MM.1S (cell line): Measurements from ENCODE around the gene NGEF.

Experiments used
- DNase-seq: peaks from one replicate; pipeline ENCODE4 v3.0.0-alpha.2; 2015
- H2AFZ ChIP-seq: fragments of 300-600 bp; sonication (generic); 2 replicates; pipeline ENCODE4 v1.6.0; 2016; ENCODE audit warnings: antibody characterized with exemption, low read length
- H3F3A ChIP-seq: fragments of 300-600 bp; sonication (generic); 2 replicates; pipeline ENCODE4 v1.6.1; 2016; ENCODE audit warnings: mild to moderate bottlenecking, antibody characterized with exemption, low read length, moderate library complexity, mixed read lengths; ENCODE audit not compliant: insufficient read depth
- H3K27ac ChIP-seq: fragments of 300-600 bp; sonication (generic); 2 replicates; pipeline ENCODE4 v1.5.1; 2016; ENCODE audit warnings: mild to moderate bottlenecking, low read length
- H3K27me3 ChIP-seq: fragments of 300-600 bp; sonication (generic); replicated peaks from 2 replicates; pipeline ENCODE4 v1.6.0; 2016; ENCODE audit warnings: low read length; ENCODE audit not compliant: insufficient read depth
- H3K36me3 ChIP-seq: fragments of 300-600 bp; sonication (generic); replicated peaks from 2 replicates; pipeline ENCODE4 v1.6.1; 2016; ENCODE audit warnings: mild to moderate bottlenecking, low read length, mixed read lengths; ENCODE audit not compliant: insufficient read depth
- H3K4me1 ChIP-seq: fragments of 300-600 bp; sonication (generic); 2 replicates; pipeline ENCODE4 v1.6.1; 2016; ENCODE audit warnings: low read length, mixed read lengths
- H3K4me2 ChIP-seq: fragments of 300-600 bp; sonication (generic); 2 replicates; pipeline ENCODE4 v1.6.0; 2016; ENCODE audit warnings: low read depth, low read length
- H3K4me3 ChIP-seq: fragments of 300-600 bp; sonication (generic); 2 replicates; pipeline ENCODE4 v1.5.1; 2016; ENCODE audit warnings: low read length, mixed read lengths
- H3K79me2 ChIP-seq: fragments of 300-600 bp; sonication (generic); 2 replicates; pipeline ENCODE4 v1.6.1; 2016; ENCODE audit warnings: mixed run types, low read length, mixed read lengths
- H3K9ac ChIP-seq: fragments of 300-600 bp; sonication (generic); 2 replicates; pipeline ENCODE4 v1.6.1; 2016; ENCODE audit warnings: low read length, mixed read lengths
- H3K9me2 ChIP-seq: fragments of 300-600 bp; sonication (generic); replicated peaks from 2 replicates; pipeline ENCODE4 v1.6.1; 2016; ENCODE audit warnings: mild to moderate bottlenecking, low read length, mixed read lengths; ENCODE audit not compliant: insufficient read depth
- H3K9me3 ChIP-seq: fragments of 300-600 bp; sonication (generic); replicated peaks from 2 replicates; pipeline ENCODE4 v1.6.1; 2016; ENCODE audit warnings: mild to moderate bottlenecking, low read length, mixed read lengths; ENCODE audit not compliant: insufficient read depth
- H4K20me1 ChIP-seq: fragments of 300-600 bp; sonication (generic); 2 replicates; pipeline ENCODE4 v1.6.1; 2016; ENCODE audit warnings: mild to moderate bottlenecking, low read length, moderate library complexity, mixed read lengths; ENCODE audit not compliant: insufficient read depth
- EZH2 ChIP-seq: fragments of 300-600 bp; sonication (generic); optimal IDR thresholded peaks from 2 replicates; pipeline ENCODE3; 2017; ENCODE audit warnings: low read depth, mild to moderate bottlenecking, antibody characterized with exemption, low read length, mixed read lengths
- EZH2phosphoT487 ChIP-seq: fragments of 300-600 bp; sonication (generic); IDR thresholded peaks from 2 replicates; pipeline ENCODE4 v1.6.1; 2018; ENCODE audit warnings: antibody characterized with exemption, low read length
- TF ChIP-seq, protein P1 (sequence below): fragments of 300-600 bp; sonication (generic); IDR thresholded peaks from 2 replicates; pipeline ENCODE4 v1.5.1; 2016; ENCODE audit warnings: antibody characterized with exemption, low read length, mixed read lengths

Gene NGEF

DNA sequence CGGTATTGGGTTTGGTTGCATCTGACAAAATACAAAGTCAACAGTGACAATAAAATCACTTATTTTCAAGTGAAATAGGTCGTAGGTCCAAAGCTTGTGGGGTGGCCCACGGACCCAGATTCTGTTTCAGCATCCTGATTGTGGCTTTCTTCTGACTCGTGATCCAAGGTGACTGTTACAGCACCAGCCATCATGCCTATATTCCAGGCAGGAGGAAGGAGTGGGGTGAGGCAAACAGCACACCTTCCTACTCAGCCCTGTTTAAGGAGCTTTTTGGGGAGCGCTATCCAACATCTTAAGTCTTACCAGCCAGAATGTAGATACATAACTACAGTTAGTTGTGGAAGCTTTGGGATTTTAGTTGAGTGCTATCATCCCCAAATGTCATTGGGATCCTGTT is 151.7 kb downstream of the NGEF start:
- H3K79me2 ChIP-seq: no peaks in the 10 kb centered on the region
- no peak for DNase-seq
- H3K27me3 ChIP-seq: no peaks in the 10 kb centered on the region

DNA sequence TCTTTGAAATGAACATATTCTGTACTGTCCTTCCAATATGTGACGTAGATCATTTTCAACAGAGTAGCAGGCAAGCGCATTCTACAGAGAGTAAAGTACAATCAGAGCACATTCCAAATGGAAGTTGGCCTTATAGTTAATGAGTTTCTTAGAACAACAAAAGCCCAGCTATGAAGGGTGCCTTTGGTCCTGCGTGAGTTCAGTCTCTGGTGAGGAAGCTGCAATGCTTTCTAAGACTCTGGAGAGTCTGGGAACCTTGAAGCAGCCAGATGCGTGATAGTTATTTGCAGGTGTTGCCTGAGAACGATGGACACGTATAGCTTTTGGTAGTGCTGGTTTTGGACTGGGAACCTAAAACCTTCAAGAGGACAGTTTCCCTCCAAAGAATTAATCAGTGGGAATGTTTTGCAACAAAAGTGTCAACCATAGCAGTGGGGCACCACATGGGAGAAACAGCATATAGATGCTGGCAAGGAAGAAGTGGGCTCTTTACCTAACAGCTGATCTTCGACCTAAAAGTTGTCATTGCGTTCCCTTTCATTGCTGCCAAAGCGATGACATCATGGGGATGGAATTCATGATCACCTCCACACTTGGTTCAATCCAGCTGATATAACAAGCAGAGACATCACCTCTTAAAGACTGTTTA is 152.3 kb downstream of the NGEF start:
- Histone ChIP-seq H3K9me2 (no peaks in the 10 kb centered on the region), H3K27ac (no peak overlapping the region), H4K20me1 (no peaks in the 10 kb centered on the region), H2AFZ (no peak overlapping the region), H3K4me3 (no peak overlapping the region), H3F3A (no peaks in the 10 kb centered on the region), H3K27me3 (no peaks in the 10 kb centered on the region), H3K36me3 (no peaks in the 10 kb centered on the region), H3K79me2 (no peaks in the 10 kb centered on the region), H3K9ac (no peak overlapping the region), H3K4me1 (no peaks in the 10 kb centered on the region), H3K4me2 (no peak overlapping the region), H3K9me3 (no peaks in the 10 kb centered on the region)
- TF ChIP-seq EZH2phosphoT487 (no peak), EZH2 (no peak)
- TF ChIP-seq, protein P1, sequence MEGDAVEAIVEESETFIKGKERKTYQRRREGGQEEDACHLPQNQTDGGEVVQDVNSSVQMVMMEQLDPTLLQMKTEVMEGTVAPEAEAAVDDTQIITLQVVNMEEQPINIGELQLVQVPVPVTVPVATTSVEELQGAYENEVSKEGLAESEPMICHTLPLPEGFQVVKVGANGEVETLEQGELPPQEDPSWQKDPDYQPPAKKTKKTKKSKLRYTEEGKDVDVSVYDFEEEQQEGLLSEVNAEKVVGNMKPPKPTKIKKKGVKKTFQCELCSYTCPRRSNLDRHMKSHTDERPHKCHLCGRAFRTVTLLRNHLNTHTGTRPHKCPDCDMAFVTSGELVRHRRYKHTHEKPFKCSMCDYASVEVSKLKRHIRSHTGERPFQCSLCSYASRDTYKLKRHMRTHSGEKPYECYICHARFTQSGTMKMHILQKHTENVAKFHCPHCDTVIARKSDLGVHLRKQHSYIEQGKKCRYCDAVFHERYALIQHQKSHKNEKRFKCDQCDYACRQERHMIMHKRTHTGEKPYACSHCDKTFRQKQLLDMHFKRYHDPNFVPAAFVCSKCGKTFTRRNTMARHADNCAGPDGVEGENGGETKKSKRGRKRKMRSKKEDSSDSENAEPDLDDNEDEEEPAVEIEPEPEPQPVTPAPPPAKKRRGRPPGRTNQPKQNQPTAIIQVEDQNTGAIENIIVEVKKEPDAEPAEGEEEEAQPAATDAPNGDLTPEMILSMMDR: no peak
- DNase-seq: no peak

More for the DNA sequence above, 151.7 kb downstream of the NGEF start:
- Histone ChIP-seq H3K4me2 (no peak overlapping the region), H3K9me2 (no peaks in the 10 kb centered on the region), H2AFZ (no peak overlapping the region), H4K20me1 (no peaks in the 10 kb centered on the region), H3K4me3 (no peak overlapping the region), H3K4me1 (no peaks in the 10 kb centered on the region), H3K27ac (no peak overlapping the region), H3K9ac (no peak overlapping the region), H3F3A (no peaks in the 10 kb centered on the region), H3K36me3 (no peaks in the 10 kb centered on the region), H3K9me3 (no peaks in the 10 kb centered on the region)
- TF ChIP-seq, protein P1: no peak
- TF ChIP-seq EZH2 (no peak), EZH2phosphoT487 (no peak)

DNA sequence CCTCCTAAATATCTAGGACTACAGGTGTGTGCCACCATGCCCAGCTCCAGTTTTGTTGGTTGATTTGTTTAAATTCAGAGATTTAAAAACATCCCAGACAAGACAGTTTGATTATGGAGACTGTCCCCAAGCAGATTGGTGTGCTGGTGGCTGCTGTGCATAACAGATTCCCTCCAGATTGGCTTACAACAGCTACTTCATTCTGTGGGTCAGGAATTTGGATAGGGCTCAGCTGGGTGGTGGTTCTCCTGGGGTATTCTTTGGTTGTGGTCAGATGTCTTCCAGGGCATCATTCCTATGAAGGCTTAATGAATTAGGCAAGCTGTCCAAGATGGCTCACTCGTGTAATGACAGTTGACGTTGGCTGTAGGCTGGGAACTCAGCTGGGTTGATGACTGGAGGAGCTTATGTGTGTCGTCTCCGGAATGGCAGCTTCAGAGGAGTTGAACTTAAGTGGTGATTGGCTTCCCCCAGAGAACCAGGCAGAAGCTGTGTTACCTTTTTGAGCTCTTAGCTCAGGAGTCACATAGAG is 153.6 kb downstream of the NGEF start:
- no peaks in the 10 kb centered on the region for H3K79me2 ChIP-seq
- H2AFZ ChIP-seq: no peak overlapping the region
- no peak overlapping the region for H3K27ac ChIP-seq
- H3K9me2 ChIP-seq: no peaks in the 10 kb centered on the region
- H3K4me2 ChIP-seq: no peak overlapping the region
- no peak overlapping the region for H3K9ac ChIP-seq
- no peak for DNase-seq
- no peaks in the 10 kb centered on the region for H3K4me1 ChIP-seq
- H3K9me3 ChIP-seq: no peaks in the 10 kb centered on the region
- H3K27me3 ChIP-seq: no peaks in the 10 kb centered on the region
- TF ChIP-seq, protein P1: no peak
- TF ChIP-seq EZH2: no peak
- H3F3A ChIP-seq: no peaks in the 10 kb centered on the region
- no peaks in the 10 kb centered on the region for H4K20me1 ChIP-seq
- no peaks in the 10 kb centered on the region for H3K36me3 ChIP-seq
- no peak overlapping the region for H3K4me3 ChIP-seq
